ENCODE measurements around the gene FAHD1.

The FAHD1 gene

GRCh38 chr16:1788708-1789100, 38.3 kb upstream of the FAHD1 start:
- H2AFZ ChIP-seq (ENCODE audit: low read depth): no peak overlapping the region
- no peak overlapping the region for H3K9ac ChIP-seq
- no peaks in the 10 kb centered on the region for H4K20me1 ChIP-seq (ENCODE audit: insufficient read depth)
- no peaks in the 10 kb centered on the region for H3K36me3 ChIP-seq (ENCODE audit: insufficient read depth)
- H3K4me1 ChIP-seq (ENCODE audit: low read depth, poor library complexity, severe bottlenecking): peaks cover 7% of the 10 kb centered on the region
- TF ChIP-seq CTCF (conservative IDR thresholded peaks at IDR 0.05; ENCODE audit: low read depth, low read length): no peak
- H3K79me2 ChIP-seq (ENCODE audit: insufficient read depth, low read depth): peaks cover 27% of the 10 kb centered on the region
- H3K4me2 ChIP-seq: no peak overlapping the region
- H3K27me3 ChIP-seq (ENCODE audit: insufficient read depth, low read depth): no peaks in the 10 kb centered on the region
- H3K27ac ChIP-seq: no peak overlapping the region
- no peak overlapping the region for H3K4me3 ChIP-seq (IDR thresholded peaks at IDR 0.05; ENCODE audit: insufficient read depth, low read depth, low read length)

GRCh38 chr16:1789643-1790045, 37.4 kb upstream of the FAHD1 start:
- H3K27me3 ChIP-seq (ENCODE audit: insufficient read depth, low read depth): no peaks in the 10 kb centered on the region
- H3K4me1 ChIP-seq (ENCODE audit: low read depth, poor library complexity, severe bottlenecking): no peaks in the 10 kb centered on the region
- H3K4me2 ChIP-seq: no peak overlapping the region
- H3K79me2 ChIP-seq (ENCODE audit: insufficient read depth, low read depth): peaks cover 17% of the 10 kb centered on the region
- no peak overlapping the region for H2AFZ ChIP-seq (ENCODE audit: low read depth)
- H4K20me1 ChIP-seq (ENCODE audit: insufficient read depth): no peaks in the 10 kb centered on the region
- H3K36me3 ChIP-seq (ENCODE audit: insufficient read depth): no peaks in the 10 kb centered on the region
- no peak overlapping the region for H3K27ac ChIP-seq
- H3K4me3 ChIP-seq (IDR thresholded peaks at IDR 0.05; ENCODE audit: insufficient read depth, low read depth, low read length): no peak overlapping the region
- H3K9ac ChIP-seq: no peak overlapping the region
- TF ChIP-seq CTCF (conservative IDR thresholded peaks at IDR 0.05; ENCODE audit: low read depth, low read length): no peak

GRCh38 chr16:1790261-1790610, 36.8 kb upstream of the FAHD1 start:
- no peak for TF ChIP-seq CTCF (conservative IDR thresholded peaks at IDR 0.05; ENCODE audit: low read depth, low read length)
- Histone ChIP-seq H3K27me3 (ENCODE audit: insufficient read depth, low read depth) (no peaks in the 10 kb centered on the region), H4K20me1 (ENCODE audit: insufficient read depth) (no peaks in the 10 kb centered on the region), H3K9ac (no peak overlapping the region), H3K27ac (no peak overlapping the region), H3K4me1 (ENCODE audit: low read depth, poor library complexity, severe bottlenecking) (no peaks in the 10 kb centered on the region), H3K4me3 (IDR thresholded peaks at IDR 0.05; ENCODE audit: insufficient read depth, low read depth, low read length) (no peak overlapping the region), H2AFZ (ENCODE audit: low read depth) (no peak overlapping the region), H3K36me3 (ENCODE audit: insufficient read depth) (no peaks in the 10 kb centered on the region), H3K4me2 (no peak overlapping the region), H3K79me2 (ENCODE audit: insufficient read depth, low read depth) (peaks cover 12% of the 10 kb centered on the region)

- H3K27ac ChIP-seq: no peak overlapping the region
- H4K20me1 ChIP-seq (ENCODE audit: insufficient read depth): no peaks in the 10 kb centered on the region
These were observed 36.3 kb upstream of the FAHD1 start for GRCh38 chr16:1790611-1791255.

More at GRCh38 chr16:1790611-1791255, 36.3 kb upstream of the FAHD1 start:
- H3K4me3 ChIP-seq (IDR thresholded peaks at IDR 0.05; ENCODE audit: insufficient read depth, low read depth, low read length): no peak overlapping the region
- no peak overlapping the region for H3K4me2 ChIP-seq
- TF ChIP-seq CTCF (conservative IDR thresholded peaks at IDR 0.05; ENCODE audit: low read depth, low read length): no peak
- no peaks in the 10 kb centered on the region for H3K36me3 ChIP-seq (ENCODE audit: insufficient read depth)
- no peak overlapping the region for H2AFZ ChIP-seq (ENCODE audit: low read depth)
- no peaks in the 10 kb centered on the region for H3K27me3 ChIP-seq (ENCODE audit: insufficient read depth, low read depth)
- no peaks in the 10 kb centered on the region for H3K4me1 ChIP-seq (ENCODE audit: low read depth, poor library complexity, severe bottlenecking)
- peaks cover 7% of the 10 kb centered on the region for H3K79me2 ChIP-seq (ENCODE audit: insufficient read depth, low read depth)
- no peak overlapping the region for H3K9ac ChIP-seq

Measured in KMS-11 (cell line).